Kidney epithelial cell (primary cell): ENCODE results near the gene MLLT3. TPM values are rescaled to one million over a fixed set of nuclear protein-coding genes. Genes with fewer than 3 reads are reported as not detected.
"Not testable (repeated sequence)": the region's sequence is repeated elsewhere in the genome, so short reads cannot be mapped to it uniquely, and the experiment has no call there.

Source experiments
- DNase-seq: peaks from one replicate; pipeline ENCODE4 v3.0.0-alpha.2; 2010; ENCODE audit warnings: low read depth
- H3K27me3 ChIP-seq: 2 replicates; pipeline ENCODE4 v1.6.0; 2011; ENCODE audit warnings: low read length; ENCODE audit not compliant: control insufficient read depth, insufficient read depth
- H3K36me3 ChIP-seq: 2 replicates; pipeline ENCODE4 v1.5.1; 2011; ENCODE audit warnings: low read length; ENCODE audit not compliant: control insufficient read depth, insufficient read depth
- H3K4me3 ChIP-seq: 2 replicates; pipeline ENCODE4 v1.5.1; 2011; ENCODE audit warnings: low read depth, mild to moderate bottlenecking, control low read depth, low read length
- CTCF ChIP-seq: IDR thresholded peaks from 2 replicates; pipeline ENCODE4 v1.5.1; 2011; ENCODE audit warnings: mild to moderate bottlenecking, moderate library complexity, low read length, control low read depth, inconsistent platforms; ENCODE audit not compliant: insufficient read depth, poor library complexity, severe bottlenecking
- total RNA-seq: library from RNA; depleted of rRNA; stranded (reverse); fragments of >200 nt; gene quantifications from 2 replicates; pipeline ENCODE4 v1.2.3, GENCODE V29; 2015

Gene MLLT3
- total RNA-seq, 1 donor from 2014 or later: 16.2 TPM

GRCh38 chr9:20659474-20659967 is 37.2 kb upstream of the MLLT3 start:
- TF ChIP-seq CTCF: no peak
- Histone ChIP-seq H3K27me3 (no peaks in the 10 kb centered on the region), H3K4me3 (no peak overlapping the region), H3K36me3 (no peaks in the 10 kb centered on the region)
- DNase-seq: no peak

GRCh38 chr9:20658677-20659473 is 36.6 kb upstream of the MLLT3 start:
- no peak for DNase-seq
- Histone ChIP-seq H3K4me3 (peak overlapping the region; percentile 47), H3K36me3 (no peaks in the 10 kb centered on the region), H3K27me3 (no peaks in the 10 kb centered on the region)
- no peak for TF ChIP-seq CTCF

GRCh38 chr9:20658246-20658667 is 36.0 kb upstream of the MLLT3 start:
- not testable (repeated sequence) for H3K27me3 ChIP-seq, DNase-seq, H3K36me3 ChIP-seq
- peak overlapping the region; percentile 47 for H3K4me3 ChIP-seq

GRCh38 chr9:20651939-20652338 is 29.6 kb upstream of the MLLT3 start:
- Histone ChIP-seq H3K4me3 (no peak overlapping the region), H3K36me3 (no peaks in the 10 kb centered on the region), H3K27me3 (no peaks in the 10 kb centered on the region)
- no peak for DNase-seq
- TF ChIP-seq CTCF: no peak

GRCh38 chr9:20650750-20651299 is 28.5 kb upstream of the MLLT3 start:
- H3K36me3 ChIP-seq: no peaks in the 10 kb centered on the region
- no peak for TF ChIP-seq CTCF
- H3K4me3 ChIP-seq: no peak overlapping the region
- DNase-seq: no peak
- H3K27me3 ChIP-seq: no peaks in the 10 kb centered on the region

GRCh38 chr9:20650313-20650712 is 28.0 kb upstream of the MLLT3 start:
- no peak for TF ChIP-seq CTCF
- no peak overlapping the region for H3K4me3 ChIP-seq
- no peak for DNase-seq
- H3K36me3 ChIP-seq: no peaks in the 10 kb centered on the region
- H3K27me3 ChIP-seq: no peaks in the 10 kb centered on the region
